H9 (cell line): ENCODE measurements around the gene DPF3. TPM values are rescaled to one million over a fixed set of nuclear protein-coding genes. Genes with fewer than 3 reads are reported as not detected.

Experiments used
- DNase-seq: peaks from one replicate; pipeline ENCODE4 v3.0.0-alpha.2; 2017
- H2AFZ ChIP-seq: one replicate; pipeline ENCODE4 v1.6.1; 2013; ENCODE audit warnings: mild to moderate bottlenecking, low read length, control low read depth, moderate library complexity
- H2AK5ac ChIP-seq: 2 replicates; pipeline ENCODE4 v1.6.1; 2013; ENCODE audit warnings: low read length, control low read depth, mixed read lengths; ENCODE audit not compliant: insufficient read length
- H2BK120ac ChIP-seq: one replicate; pipeline ENCODE4 v1.6.1; 2013; ENCODE audit warnings: low read depth, mild to moderate bottlenecking, low read length, control low read depth, inconsistent platforms; ENCODE audit not compliant: poor library complexity, severe bottlenecking
- H2BK12ac ChIP-seq: 2 replicates; pipeline ENCODE4 v1.6.1; 2013; ENCODE audit warnings: low read length, control low read depth, mixed read lengths, low read depth; ENCODE audit not compliant: insufficient read length
- H2BK15ac ChIP-seq: 2 replicates; pipeline ENCODE4 v1.6.1; 2013; ENCODE audit warnings: low read depth, low read length, control low read depth
- H2BK20ac ChIP-seq: one replicate; pipeline ENCODE4 v1.6.1; 2013; ENCODE audit warnings: low read depth, mild to moderate bottlenecking, low read length, control low read depth, inconsistent platforms; ENCODE audit not compliant: poor library complexity, severe bottlenecking
- H2BK5ac ChIP-seq: 2 replicates; pipeline ENCODE4 v1.6.1; 2013; ENCODE audit warnings: low read length, control low read depth, mixed read lengths; ENCODE audit not compliant: insufficient read length
- H3K14ac ChIP-seq: 2 replicates; pipeline ENCODE4 v1.6.1; 2013; ENCODE audit warnings: low read length, control low read depth; ENCODE audit not compliant: insufficient read depth
- H3K18ac ChIP-seq: 2 replicates; pipeline ENCODE4 v1.6.1; 2013; ENCODE audit warnings: low read depth, mild to moderate bottlenecking, mixed read lengths, low read length, control low read depth; ENCODE audit not compliant: insufficient read length
- H3K23ac ChIP-seq: 2 replicates; pipeline ENCODE4 v1.6.1; 2013; ENCODE audit warnings: low read length, control low read depth, mixed read lengths, low read depth; ENCODE audit not compliant: insufficient read length
- H3K23me2 ChIP-seq: 2 replicates; pipeline ENCODE4 v1.6.1; 2013; ENCODE audit warnings: low read depth, mild to moderate bottlenecking, mixed read lengths, low read length, control low read depth; ENCODE audit not compliant: insufficient read length, poor library complexity, severe bottlenecking
- H3K27ac ChIP-seq: 2 replicates; pipeline ENCODE4 v1.5.1; 2013; ENCODE audit warnings: low read length, control low read depth, mixed read lengths, low read depth; ENCODE audit not compliant: insufficient read length
- H3K27me3 ChIP-seq: 2 replicates; pipeline ENCODE4 v1.6.1; 2013; ENCODE audit warnings: low read length, control low read depth, inconsistent platforms; ENCODE audit not compliant: insufficient read depth
- H3K4ac ChIP-seq: 2 replicates; pipeline ENCODE4 v1.6.1; 2013; ENCODE audit warnings: low read depth, mild to moderate bottlenecking, control low read depth, inconsistent platforms, low read length, moderate library complexity
- H3K4me1 ChIP-seq: 2 replicates; pipeline ENCODE4 v1.6.1; 2013; ENCODE audit warnings: low read length, control low read depth, inconsistent platforms; ENCODE audit not compliant: insufficient read depth
- H3K4me2 ChIP-seq: 2 replicates; pipeline ENCODE4 v1.6.1; 2013; ENCODE audit warnings: low read length, control low read depth, mixed read lengths; ENCODE audit not compliant: insufficient read length, insufficient read depth
- H3K56ac ChIP-seq: 2 replicates; pipeline ENCODE4 v1.6.1; 2013; ENCODE audit warnings: low read depth, mild to moderate bottlenecking, mixed read lengths, low read length, control low read depth; ENCODE audit not compliant: insufficient read length
- H3K79me1 ChIP-seq: 2 replicates; pipeline ENCODE4 v1.6.1; 2013; ENCODE audit warnings: low read depth, mild to moderate bottlenecking, moderate library complexity, low read length, control low read depth, inconsistent platforms; ENCODE audit not compliant: insufficient read depth, poor library complexity, severe bottlenecking
- H3K79me2 ChIP-seq: 2 replicates; pipeline ENCODE4 v1.6.1; 2013; ENCODE audit warnings: low read length, control low read depth, inconsistent platforms; ENCODE audit not compliant: insufficient read depth
- H3K9ac ChIP-seq: 2 replicates; pipeline ENCODE4 v1.6.1; 2013; ENCODE audit warnings: low read length, control low read depth, mixed read lengths; ENCODE audit not compliant: insufficient read length; ENCODE audit errors: extremely low read depth
- H3K9me3 ChIP-seq: one replicate; pipeline ENCODE4 v1.6.1; 2013; ENCODE audit warnings: low read depth, low read length, inconsistent platforms; ENCODE audit not compliant: control insufficient read depth
- H3T11ph ChIP-seq: one replicate; pipeline ENCODE4 v1.6.1; 2013; ENCODE audit warnings: mild to moderate bottlenecking, low read length, control low read depth, inconsistent platforms
- H4K20me1 ChIP-seq: one replicate; pipeline ENCODE4 v1.6.1; 2013; ENCODE audit not compliant: control insufficient read depth, insufficient read length, insufficient read depth
- H4K5ac ChIP-seq: 2 replicates; pipeline ENCODE4 v1.6.1; 2013; ENCODE audit warnings: low read depth, mild to moderate bottlenecking, mixed read lengths, low read length, control low read depth; ENCODE audit not compliant: insufficient read length
- H4K8ac ChIP-seq: replicated peaks from 2 replicates; pipeline ENCODE4 v1.6.1; 2013; ENCODE audit warnings: low read length, control low read depth, mixed read lengths, low read depth; ENCODE audit not compliant: insufficient read length
- H4K91ac ChIP-seq: 2 replicates; pipeline ENCODE4 v1.6.1; 2013; ENCODE audit warnings: low read depth, mild to moderate bottlenecking, moderate library complexity, mixed read lengths, low read length, control low read depth; ENCODE audit not compliant: insufficient read length
- H3K27ac Mint-ChIP-seq, 3 experiments: 2 replicates in 2 of 3; 3 replicates in 1 of 3; pipeline ENCODE4 v1.8.0; 2020 to 2021; ENCODE audit warnings: mixed read lengths in 3 of 3, mild to moderate bottlenecking in 1 of 3, moderate library complexity in 1 of 3
- H3K27me3 Mint-ChIP-seq: 2 replicates; pipeline ENCODE4 v1.8.0; 2021; ENCODE audit warnings: low read depth, mild to moderate bottlenecking, moderate library complexity, mixed read lengths
- H3K36me3 Mint-ChIP-seq, 3 experiments: 2 replicates in 2 of 3; 3 replicates in 1 of 3; pipeline ENCODE4 v1.8.0; 2020 to 2021; ENCODE audit warnings: low read depth in 3 of 3, mixed read lengths in 3 of 3; ENCODE audit not compliant: insufficient read depth in 1 of 3
- H3K4me1 Mint-ChIP-seq, 2 experiments: 2 replicates each; pipeline ENCODE4 v1.8.0; 2020; ENCODE audit warnings: mixed read lengths in 2 of 2
- H3K4me3 Mint-ChIP-seq, 2 experiments: 2 replicates in 1 of 2; 3 replicates in 1 of 2; pipeline ENCODE4 v1.8.0; 2020 to 2021; ENCODE audit warnings: mild to moderate bottlenecking in 2 of 2, mixed read lengths in 2 of 2, moderate library complexity in 1 of 2
- H3K9me3 Mint-ChIP-seq, 2 experiments: 2 replicates in 1 of 2; 3 replicates in 1 of 2; pipeline ENCODE4 v1.8.0; 2020; ENCODE audit warnings: mild to moderate bottlenecking in 2 of 2, mixed read lengths in 2 of 2, moderate library complexity in 1 of 2
- CTCF ChIP-seq: fragments of 200-600 bp; sonication (generic); conservative IDR thresholded peaks from 3 replicates; pipeline ENCODE4 v1.8.0; 2021; ENCODE audit warnings: antibody characterized with exemption, mild to moderate bottlenecking
- WGBS: extraction: QIAGEN DNeasy Blood & Tissue Kit; methylation state at CpG from one replicate; pipeline ENCODE4 v1.1.7; 2013; ENCODE audit warnings: missing lambda C conversion rate, low lambda C conversion rate, mixed read lengths; ENCODE audit not compliant: insufficient read length; ENCODE audit errors: extremely low coverage; 5-methylcytosine and 5-hydroxymethylcytosine counted together
- total RNA-seq: library from RNA; stranded (reverse); gene quantifications from 2 replicates; pipeline ENCODE4 v1.2.1, GENCODE V29; 2021

DPF3 gene
- total RNA-seq, 1 experiment from 2014 or later = not detected

GRCh38 chr14:72715850-72716228 lies 178.1 kb downstream of the DPF3 start:
- DNase-seq = no peak
- Histone ChIP-seq H3K18ac (no peak overlapping the region), H2AFZ (no peak overlapping the region), H3K4me1 (no peaks in the 10 kb centered on the region), H3K27ac (no peak overlapping the region), H3K56ac (no peak overlapping the region), H3K9ac (no peak overlapping the region), H4K20me1 (no peaks in the 10 kb centered on the region), H3K79me1 (no peaks in the 10 kb centered on the region), H4K5ac (no peak overlapping the region), H3T11ph (no peak overlapping the region), H4K8ac (no peak overlapping the region), H2BK20ac (no peak overlapping the region), H3K4ac (no peak overlapping the region), H2BK120ac (no peak overlapping the region), H3K79me2 (no peaks in the 10 kb centered on the region), H3K9me3 (no peaks in the 10 kb centered on the region), H2BK5ac (no peak overlapping the region), H3K4me2 (no peak overlapping the region), H3K14ac (no peak overlapping the region; the same call in 1 of the 2 replicates), H3K23me2 (no peaks in the 10 kb centered on the region), H2BK15ac (no peak overlapping the region), H4K91ac (no peak overlapping the region), H3K27me3 (no peaks in the 10 kb centered on the region), H2AK5ac (no peak overlapping the region), H3K23ac (no peak overlapping the region), H2BK12ac (no peak overlapping the region)
- no CpG with 5 or more reads among the region's 9 CpGs for WGBS
- Mint-ChIP-seq H3K27me3 (no peaks in the 10 kb centered on the region; the same call in 1 of the 2 replicates), H3K27ac (no peak overlapping the region; a peak in 1 of 7 replicates), H3K4me3 (no peak overlapping the region), H3K36me3 (no peaks in the 10 kb centered on the region), H3K4me1 (peaks cover 0 to 9% of the 10 kb centered on the region in 2 experiments; a peak in 2 of 4 replicates), H3K9me3 (no peaks in the 10 kb centered on the region; a peak in 1 of 5 replicates)
- TF ChIP-seq CTCF = no peak
